HG03565 (cell line): ENCODE data around the gene PAPSS2.
A peak's percentile ranks its signal among the peaks of the same experiment; 100 is the strongest.
"Not testable (repeated sequence)": the region's sequence is repeated elsewhere in the genome, so short reads cannot be mapped to it uniquely, and the experiment has no call there.

Experiments used
- ATAC-seq: cut with Tn5 transposase; IDR thresholded peaks from one replicate; pipeline ENCODE4 v1.9.1; 2021; ENCODE audit warnings: mild to moderate bottlenecking, moderate library complexity; ENCODE audit not compliant: unreplicated experiment

Gene PAPSS2

GRCh38 chr10:87659571-87660483, at the start of gene PAPSS2:
Gene PAPSS2, plus strand, starts transcription at chr10:87659878. Its CDS starts 104 bp downstream, at chr10:87659982.
- ATAC-seq, result no peak

DNA sequence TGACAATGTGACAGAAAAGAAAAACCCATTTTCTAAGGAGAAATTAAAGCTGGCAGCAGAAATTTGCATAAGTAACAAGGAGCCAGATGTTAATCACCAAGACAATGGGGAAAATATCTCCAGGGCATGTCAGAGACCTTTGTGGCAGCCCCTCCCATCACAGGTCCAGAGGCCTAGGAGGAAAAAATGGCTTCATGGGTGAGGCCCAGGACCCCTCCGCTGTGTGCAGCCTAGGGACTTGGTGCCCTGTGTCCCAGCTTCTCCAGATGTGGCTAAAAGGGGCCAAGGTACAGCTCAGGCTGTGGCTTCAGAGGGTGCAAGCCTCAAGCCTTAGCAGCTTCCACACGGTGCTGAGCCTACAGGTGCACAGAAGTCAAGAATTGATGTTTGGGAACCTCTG, 48.3 kb upstream of the PAPSS2 start:
- ATAC-seq, result not testable (repeated sequence)

DNA sequence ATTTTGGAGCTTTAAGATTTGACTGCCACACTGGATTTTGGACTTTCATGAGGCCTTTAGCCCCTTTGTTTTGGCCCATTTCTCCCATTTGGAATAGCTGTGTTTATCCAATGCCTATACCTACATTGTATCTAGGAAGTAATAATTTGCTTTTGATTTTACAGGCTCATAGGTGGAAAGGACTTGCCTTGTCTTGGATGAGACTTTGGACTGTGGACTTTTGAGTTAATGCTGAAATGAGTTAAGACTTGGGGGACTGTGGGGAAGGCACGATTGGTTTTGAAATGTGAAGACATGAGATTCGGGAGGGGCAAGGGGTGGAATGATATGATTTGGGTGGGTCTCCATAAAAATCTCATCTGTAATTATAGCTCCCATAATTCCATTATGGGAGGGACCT, 47.6 kb upstream of the PAPSS2 start:
- ATAC-seq, result no peak

DNA sequence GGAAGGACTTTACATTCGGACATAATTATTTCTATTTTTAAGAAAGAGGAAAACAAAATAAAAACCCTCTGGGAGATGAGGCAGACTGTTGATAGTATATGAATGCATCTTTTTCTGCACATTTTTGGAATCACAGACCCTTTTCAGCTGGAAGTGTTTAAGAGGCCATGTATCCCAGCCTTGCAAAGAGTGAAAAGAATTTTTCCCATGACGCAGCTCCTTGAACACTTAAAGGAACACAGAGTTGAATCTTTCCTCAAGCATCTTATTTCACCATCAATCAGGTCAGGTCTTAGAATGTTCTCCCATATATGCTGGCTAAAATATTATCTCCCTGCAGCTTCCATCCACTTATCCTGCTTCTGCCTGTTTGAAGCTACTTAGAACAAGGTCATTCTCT, 45.9 kb upstream of the PAPSS2 start:
- ATAC-seq, result no peak

GRCh38 chr10:87615856-87616255, 43.8 kb upstream of the PAPSS2 start:
- no peak for ATAC-seq

DNA sequence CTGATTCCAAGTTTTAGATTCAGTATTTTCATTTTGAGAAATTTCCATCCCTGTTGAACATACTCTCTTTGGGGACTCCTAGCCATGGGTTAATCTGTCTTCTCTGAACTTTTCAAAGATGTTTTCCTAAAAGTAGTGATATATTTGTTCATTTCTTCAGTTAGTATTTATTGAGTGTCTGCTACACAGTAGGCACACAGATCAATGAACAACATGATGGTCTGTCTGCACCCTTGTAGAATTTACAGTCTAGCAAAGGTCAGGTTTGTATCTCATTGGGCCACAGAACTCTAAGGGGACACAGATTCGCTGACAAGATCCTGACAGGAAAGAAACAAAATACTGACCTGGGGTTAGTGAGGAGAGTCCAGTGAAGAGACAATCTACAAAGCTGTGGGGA, 42.2 kb upstream of the PAPSS2 start:
- ATAC-seq, result no peak

DNA sequence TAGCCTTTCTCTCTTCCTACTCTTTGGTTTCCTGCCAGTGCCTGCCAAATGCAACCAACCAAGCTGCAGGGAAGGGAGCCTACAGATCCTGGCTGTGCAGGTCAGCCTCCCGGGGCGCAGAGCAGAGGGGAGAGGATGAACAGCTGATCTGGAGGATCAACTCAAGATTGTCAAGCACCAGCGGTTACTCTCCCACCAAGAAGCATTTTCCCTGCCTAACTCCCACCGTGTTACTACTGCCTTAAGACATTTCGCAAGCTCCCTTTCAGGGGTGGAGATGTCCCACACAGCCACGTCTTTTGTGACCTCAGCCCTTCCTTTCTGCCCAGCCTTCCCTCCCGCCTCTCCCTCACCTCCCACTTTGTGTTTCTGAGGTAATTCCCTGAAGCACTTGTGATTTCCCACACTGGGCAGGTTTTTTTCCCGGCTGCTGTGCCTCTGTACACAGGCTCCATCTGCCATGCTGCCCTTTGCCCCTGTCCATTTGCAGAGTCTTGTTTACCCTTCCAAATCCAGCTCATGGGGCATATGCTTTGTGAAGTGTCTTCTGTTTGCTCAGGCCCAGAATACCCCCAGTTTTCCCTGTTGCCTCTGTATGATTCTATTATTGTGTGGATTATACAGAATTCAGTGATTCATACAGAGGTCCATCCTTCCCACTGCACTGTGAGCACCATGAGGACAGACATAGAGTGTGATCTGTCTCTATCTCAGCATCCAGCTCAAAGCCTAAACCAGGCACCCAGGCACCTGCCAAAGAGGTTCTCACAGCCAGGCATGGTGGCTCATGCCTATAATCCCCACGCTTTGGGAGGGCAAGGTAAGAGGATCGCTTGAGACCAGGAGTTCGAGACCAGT, 40.9 kb upstream of the PAPSS2 start:
- no peak for ATAC-seq

DNA sequence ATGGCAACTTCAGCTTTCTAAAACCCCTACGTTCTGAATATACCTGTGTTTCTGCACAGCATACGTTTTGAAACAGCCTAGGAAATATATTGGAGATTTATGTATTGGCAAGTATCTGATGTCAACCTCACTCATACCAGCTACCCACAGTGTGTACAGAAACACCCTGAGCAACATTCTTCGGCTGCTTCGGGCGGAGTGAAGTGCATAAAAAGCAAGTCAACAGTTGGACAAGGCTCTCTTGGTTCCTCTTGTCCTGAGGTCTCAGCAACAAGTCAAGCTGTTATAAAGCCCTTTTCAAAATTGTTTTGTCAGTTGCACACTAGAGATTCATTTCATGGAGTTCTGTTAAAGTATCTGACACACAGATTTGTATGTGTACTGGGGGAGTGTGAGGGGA, 40.0 kb upstream of the PAPSS2 start:
- ATAC-seq, result no peak

GRCh38 chr10:87621440-87621839, 38.2 kb upstream of the PAPSS2 start:
- ATAC-seq, result not testable (repeated sequence)

- ATAC-seq, result peak; percentile 56
Measured at GRCh38 chr10:87622314-87623004, 37.2 kb upstream of the PAPSS2 start.

- no peak for ATAC-seq
Measured at GRCh38 chr10:87623191-87623590, 36.5 kb upstream of the PAPSS2 start.

DNA sequence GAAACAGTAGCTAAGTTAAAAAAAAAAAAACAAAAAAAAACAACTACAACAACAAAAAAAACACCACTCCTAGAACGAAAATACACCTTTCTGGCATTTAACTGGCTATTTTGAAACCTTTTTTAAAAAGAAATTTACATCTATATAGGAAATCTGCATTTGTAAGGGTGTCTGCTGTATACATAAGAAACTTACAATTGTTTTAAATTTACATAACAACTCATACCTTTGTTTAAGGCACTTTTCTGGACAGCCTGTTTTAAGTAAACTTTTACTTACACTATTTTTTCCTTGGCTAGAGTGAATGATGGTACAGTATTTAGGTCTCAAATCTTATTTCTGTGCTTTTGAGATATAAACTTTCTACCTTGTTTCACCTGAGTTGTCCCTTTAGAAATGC, 34.0 kb upstream of the PAPSS2 start:
- ATAC-seq, result no peak

- no peak for ATAC-seq
Measured at GRCh38 chr10:87626422-87626892, 33.2 kb upstream of the PAPSS2 start.

DNA sequence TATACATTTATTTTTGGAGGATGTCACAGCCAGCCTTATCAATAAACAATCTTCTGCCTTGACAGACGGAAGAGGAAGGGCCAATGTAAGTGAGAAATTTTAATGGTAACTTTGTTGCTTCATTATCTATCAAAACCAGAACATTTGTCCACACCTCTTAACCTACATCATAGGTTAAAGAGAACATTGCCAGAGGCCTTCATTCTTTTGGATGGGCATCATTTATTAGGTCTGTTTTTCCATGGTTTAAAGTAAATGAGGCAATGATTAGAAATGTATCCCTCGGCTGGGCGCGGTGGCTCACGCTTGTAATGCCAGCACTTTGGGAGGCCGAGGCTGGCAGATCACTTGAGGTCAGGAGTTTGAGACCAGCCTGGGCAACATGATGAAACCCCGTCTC, 29.5 kb upstream of the PAPSS2 start:
- no peak for ATAC-seq

DNA sequence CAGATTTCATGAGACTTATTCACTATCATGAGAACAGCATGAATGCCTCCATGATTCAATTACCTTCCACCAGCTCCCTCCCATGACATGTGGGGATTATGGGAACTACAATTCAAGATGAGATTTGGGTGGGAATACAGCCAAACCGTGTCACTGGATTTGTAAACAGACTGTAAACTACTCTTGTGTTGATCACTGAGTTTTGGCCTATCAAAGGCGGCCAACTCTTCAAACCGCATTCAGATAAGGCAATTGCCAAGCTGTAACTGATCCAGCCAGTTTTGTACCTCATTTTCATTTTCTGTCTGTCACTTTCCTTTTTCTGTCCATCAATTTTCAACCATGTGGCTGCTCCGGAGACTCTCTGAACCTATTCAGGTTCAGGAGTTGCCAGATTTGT, 27.2 kb upstream of the PAPSS2 start:
- no peak for ATAC-seq

DNA sequence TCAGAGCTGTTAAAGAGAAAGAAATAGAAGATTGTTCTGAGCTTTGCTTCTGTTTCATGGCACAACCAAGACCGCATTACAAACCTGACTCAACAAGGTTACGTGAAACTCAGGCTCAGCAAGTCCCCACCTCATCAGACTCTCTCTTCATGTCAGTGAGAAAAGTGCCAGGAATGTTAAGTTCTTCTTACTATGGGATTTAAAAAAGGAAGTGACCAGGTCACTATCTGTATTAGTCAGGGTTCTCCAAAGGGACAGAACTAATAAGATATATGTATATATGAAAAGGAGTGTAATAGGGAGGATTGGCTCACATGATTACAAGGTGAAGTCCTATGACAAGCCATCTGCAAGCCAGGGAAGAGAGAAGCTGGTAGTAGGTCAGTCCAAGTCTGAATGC, 25.4 kb upstream of the PAPSS2 start:
- no peak for ATAC-seq

- ATAC-seq, result peak; percentile 65
Measured at GRCh38 chr10:87635498-87636312, 24.0 kb upstream of the PAPSS2 start.

GRCh38 chr10:87636313-87636915, 23.3 kb upstream of the PAPSS2 start:
- no peak for ATAC-seq

DNA sequence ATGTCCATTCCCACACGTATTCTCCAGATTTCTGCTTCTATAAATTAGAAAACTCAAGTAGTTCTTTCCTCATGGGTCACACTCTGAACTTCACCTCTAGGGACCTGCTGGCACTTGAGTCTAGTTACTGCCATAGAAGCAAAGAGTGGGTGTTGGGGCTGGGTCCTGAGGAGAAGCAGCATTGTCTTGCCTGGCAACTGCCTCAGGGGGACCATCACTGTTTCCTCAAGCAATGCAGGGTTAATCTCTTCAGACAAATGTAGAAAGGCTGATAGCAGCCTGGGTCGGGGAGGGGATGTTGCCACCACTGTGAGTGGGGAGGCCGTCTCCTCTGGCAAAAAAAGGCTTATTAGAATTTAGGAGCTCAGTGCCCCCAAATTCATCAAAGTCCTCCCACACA, 20.2 kb upstream of the PAPSS2 start:
- no peak for ATAC-seq

DNA sequence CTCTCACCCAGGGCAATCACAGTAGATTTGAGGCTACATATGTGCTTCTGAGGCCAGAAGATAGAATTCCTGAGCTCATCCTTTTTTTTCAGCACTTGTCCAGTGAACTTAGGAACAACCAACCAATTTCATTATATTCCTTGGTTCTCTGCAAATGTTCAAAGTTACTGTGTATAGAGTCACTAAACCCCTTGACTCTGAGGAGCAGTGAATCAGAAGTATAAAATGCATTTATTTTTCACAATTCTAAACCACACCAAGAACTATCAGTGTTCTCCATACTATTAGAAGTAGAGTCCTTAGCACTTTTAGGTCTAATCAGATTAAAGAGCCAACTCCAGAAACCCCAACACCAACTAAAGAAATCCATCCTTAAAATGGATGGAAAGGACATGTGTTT, 19.6 kb upstream of the PAPSS2 start:
- no peak for ATAC-seq
